ENCODE measurements around the gene PDE6D.
A peak's percentile ranks its signal among the peaks of the same experiment; 100 is the strongest.
"Not testable (repeated sequence)": the region's sequence is repeated elsewhere in the genome, so short reads cannot be mapped to it uniquely, and the experiment has no call there.

The PDE6D gene

DNA sequence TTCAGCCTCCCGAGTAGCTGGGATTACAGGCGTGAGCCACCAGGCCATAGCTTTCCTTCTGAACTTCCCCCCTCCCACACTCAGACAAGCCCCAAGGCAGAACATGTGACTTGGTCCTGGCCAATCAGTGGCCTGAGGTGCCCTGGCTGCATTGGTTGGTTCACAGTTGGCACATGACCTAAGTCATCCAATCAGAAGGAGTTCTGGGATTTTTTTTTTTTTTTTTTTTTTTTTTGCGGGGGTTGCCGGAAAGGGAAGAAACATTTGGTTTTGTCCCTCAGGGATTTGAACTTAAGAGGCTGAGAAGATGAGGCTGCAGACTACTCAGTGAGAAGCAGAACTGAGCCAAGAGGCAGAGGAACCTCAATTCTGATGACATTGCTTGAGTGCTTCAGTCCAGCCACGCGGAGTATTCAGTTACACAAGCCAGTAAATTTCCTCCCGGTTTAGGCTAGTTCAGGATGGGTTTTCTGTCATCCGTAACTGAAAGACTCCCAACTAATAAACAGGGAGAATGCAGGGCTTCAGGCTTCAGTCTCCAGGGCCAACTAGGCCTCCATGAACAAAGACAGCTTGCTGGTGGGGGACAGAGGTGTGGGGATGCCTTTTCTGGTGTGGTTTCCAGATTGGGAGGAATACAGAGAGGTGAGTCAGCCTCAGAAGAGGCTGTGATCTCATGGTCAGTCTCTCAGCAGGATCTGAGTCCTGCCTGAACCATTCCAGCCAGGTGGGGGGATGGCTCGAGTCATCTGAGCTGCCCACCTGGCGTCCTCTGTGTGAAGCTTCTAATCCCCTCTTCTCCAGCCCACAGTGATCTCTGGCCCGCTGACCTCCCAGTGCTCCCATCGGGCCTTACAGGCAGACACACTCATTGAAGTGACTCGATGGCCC is 63.6 kb downstream of the PDE6D start:
- H3K27ac ChIP-seq (ENCODE audit: low read depth, low read length, severe bottlenecking) = peak overlapping the region; percentile 85
- no peak overlapping the region for H3K4me3 ChIP-seq (ENCODE audit: extremely low read depth, insufficient read depth, low read length, poor library complexity, severe bottlenecking)
- no peaks in the 10 kb centered on the region for H3K9me3 ChIP-seq (ENCODE audit: control insufficient read depth, low read length)
- H3K4me1 ChIP-seq (ENCODE audit: control insufficient read depth, insufficient read depth, low read length, poor library complexity, severe bottlenecking) = peaks cover 30% of the 10 kb centered on the region
- 94% methylated on average over 10 to 11 of the region's 13 CpGs for whole genome bisulfite sequencing, 2 experiments (ENCODE audit: insufficient coverage in 2 of 2)
- peaks cover 9% of the 10 kb centered on the region for H3K36me3 ChIP-seq (ENCODE audit: control insufficient read depth, insufficient read depth, low read length)

DNA sequence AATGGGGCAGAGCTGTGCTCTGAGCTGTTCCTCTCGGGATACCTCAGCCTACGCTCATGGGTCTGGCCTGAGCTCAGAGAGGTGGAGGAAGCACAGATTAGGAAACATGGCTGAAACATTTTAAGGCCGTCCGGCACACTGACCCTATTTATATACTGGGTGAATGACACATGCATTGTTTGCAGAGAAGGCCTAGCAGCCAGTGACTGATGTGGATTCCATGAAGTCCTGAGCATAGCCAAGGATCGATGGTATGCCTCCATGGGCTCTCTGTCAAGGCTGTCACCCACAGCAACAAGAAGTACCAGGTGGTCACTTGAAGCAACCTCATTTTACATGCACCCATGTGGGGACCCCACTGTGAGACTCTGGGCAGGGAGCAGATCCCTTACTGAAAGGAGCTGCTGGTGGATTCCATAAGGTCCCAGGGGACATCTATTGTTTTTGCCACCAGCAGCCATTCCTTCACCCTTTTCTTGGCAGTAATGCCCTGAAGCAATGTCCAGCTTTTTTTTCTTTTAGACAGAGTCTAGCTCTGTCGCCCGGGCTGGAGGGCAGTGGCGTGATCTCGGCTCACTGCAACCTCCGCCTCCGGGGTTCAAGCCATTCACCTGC is 64.3 kb downstream of the PDE6D start:
- Histone ChIP-seq H3K27ac (ENCODE audit: low read depth, low read length, severe bottlenecking) (peak overlapping the region; percentile 85), H3K4me1 (ENCODE audit: control insufficient read depth, insufficient read depth, low read length, poor library complexity, severe bottlenecking) (peaks cover 35% of the 10 kb centered on the region)
- WGBS, 2 experiments (ENCODE audit: insufficient coverage in 2 of 2) = 88 to 94% methylated on average over 9 to 11 of the region's 11 CpGs

DNA sequence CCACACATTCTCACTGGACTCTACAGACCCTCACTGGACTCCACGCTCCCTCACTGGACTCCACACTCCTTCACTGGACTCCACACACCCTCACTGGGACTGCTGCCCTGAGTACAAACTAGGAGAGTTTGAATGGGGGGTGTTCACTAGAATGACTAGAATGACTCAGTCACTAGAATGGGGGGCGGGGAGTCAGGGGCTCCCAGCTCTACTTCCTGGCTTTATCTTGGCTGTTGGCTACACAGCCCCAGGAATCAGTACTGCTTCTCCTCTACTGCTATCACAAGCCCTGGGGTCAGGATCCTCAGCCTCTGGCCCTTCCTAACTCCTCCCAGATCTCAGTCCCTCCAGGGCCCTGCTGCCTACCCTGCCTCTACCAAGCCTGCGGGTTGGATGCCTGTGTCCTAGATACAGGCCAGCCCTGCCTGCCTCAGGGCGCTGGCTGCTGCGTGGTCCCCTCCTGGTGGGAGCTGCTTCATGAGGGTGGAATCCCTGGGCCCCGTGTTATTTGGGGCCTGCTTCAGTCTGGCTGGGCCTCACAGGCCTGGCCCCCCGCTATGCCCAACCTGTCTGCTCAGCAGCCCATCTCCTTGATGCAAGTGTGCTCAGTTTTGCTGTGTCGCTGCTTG is 65.0 kb downstream of the PDE6D start:
- Histone ChIP-seq H3K4me3 (ENCODE audit: extremely low read depth, insufficient read depth, low read length, poor library complexity, severe bottlenecking) (no peak overlapping the region), H3K27ac (ENCODE audit: low read depth, low read length, severe bottlenecking) (peak overlapping the region; percentile 85), H3K36me3 (ENCODE audit: control insufficient read depth, insufficient read depth, low read length) (peaks cover 24% of the 10 kb centered on the region), H3K4me1 (ENCODE audit: control insufficient read depth, insufficient read depth, low read length, poor library complexity, severe bottlenecking) (peaks cover 35% of the 10 kb centered on the region), H3K9me3 (ENCODE audit: control insufficient read depth, low read length) (no peaks in the 10 kb centered on the region)
- 80 to 88% methylated on average over 4 of the region's 8 CpGs for WGBS, 2 experiments (ENCODE audit: insufficient coverage in 2 of 2)

More for the DNA sequence above, 64.3 kb downstream of the PDE6D start:
- H3K9me3 ChIP-seq (ENCODE audit: control insufficient read depth, low read length) = no peaks in the 10 kb centered on the region
- no peak overlapping the region for H3K4me3 ChIP-seq (ENCODE audit: extremely low read depth, insufficient read depth, low read length, poor library complexity, severe bottlenecking)
- H3K36me3 ChIP-seq (ENCODE audit: control insufficient read depth, insufficient read depth, low read length) = peaks cover 17% of the 10 kb centered on the region

- Histone ChIP-seq H3K27ac (ENCODE audit: low read depth, low read length, severe bottlenecking) (peak overlapping the region; percentile 85), H3K4me1 (ENCODE audit: control insufficient read depth, insufficient read depth, low read length, poor library complexity, severe bottlenecking) (peaks cover 35% of the 10 kb centered on the region)
These were observed 65.6 kb downstream of the PDE6D start for GRCh38 chr2:231715499-231715837.

DNA sequence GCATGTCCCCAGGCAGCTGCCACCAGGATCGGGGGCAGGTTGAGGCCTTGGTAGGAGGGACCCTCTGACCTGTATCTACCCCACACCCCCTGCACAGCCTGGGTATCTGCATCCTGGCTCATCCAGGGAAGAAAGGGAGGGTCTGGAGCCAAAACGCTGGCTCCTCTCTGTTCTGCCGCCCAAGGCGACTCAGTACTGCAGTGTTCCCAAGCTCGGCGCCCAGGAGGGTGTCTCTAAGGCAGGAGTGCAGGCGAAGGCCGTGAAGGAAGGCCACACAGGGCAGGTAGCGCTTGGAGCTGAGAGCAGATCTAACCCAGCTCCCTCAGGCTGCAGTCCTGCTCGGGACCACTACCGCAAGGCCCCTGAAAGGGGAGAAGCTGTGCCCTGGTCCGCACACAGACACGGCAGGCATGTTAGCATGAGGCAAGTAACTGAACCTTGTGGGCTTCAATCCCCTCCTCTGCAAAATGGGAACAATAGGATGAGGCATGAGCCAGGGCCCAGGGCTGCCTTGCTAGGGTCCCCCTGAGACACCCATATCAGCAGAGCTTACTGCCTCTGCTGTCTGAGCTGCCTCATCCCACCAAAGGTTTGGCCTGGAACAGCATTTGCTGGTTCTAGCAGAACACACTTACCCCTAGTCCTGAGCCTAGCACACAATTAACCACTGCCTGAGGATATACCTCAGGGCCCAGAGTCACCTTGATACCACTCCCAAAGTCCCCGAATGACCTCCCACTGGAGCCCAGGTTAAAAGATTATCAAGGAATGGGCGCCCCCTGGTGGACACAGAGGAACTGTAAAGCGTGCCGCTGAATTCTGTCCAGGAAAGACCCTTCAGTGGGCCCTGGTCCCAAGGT is 66.2 kb downstream of the PDE6D start:
- H3K4me3 ChIP-seq (ENCODE audit: extremely low read depth, insufficient read depth, low read length, poor library complexity, severe bottlenecking) = no peak overlapping the region
- peaks cover 35% of the 10 kb centered on the region for H3K4me1 ChIP-seq (ENCODE audit: control insufficient read depth, insufficient read depth, low read length, poor library complexity, severe bottlenecking)
- peak overlapping the region; percentile 85 for H3K27ac ChIP-seq (ENCODE audit: low read depth, low read length, severe bottlenecking)
- no peaks in the 10 kb centered on the region for H3K9me3 ChIP-seq (ENCODE audit: control insufficient read depth, low read length)
- 55 to 57% methylated on average over 16 to 17 of the region's 17 CpGs for WGBS, 2 experiments (ENCODE audit: insufficient coverage in 2 of 2)
- peaks cover 33% of the 10 kb centered on the region for H3K36me3 ChIP-seq (ENCODE audit: control insufficient read depth, insufficient read depth, low read length)

More at GRCh38 chr2:231715499-231715837, 65.6 kb downstream of the PDE6D start:
- Histone ChIP-seq H3K9me3 (ENCODE audit: control insufficient read depth, low read length) (no peaks in the 10 kb centered on the region), H3K4me3 (ENCODE audit: extremely low read depth, insufficient read depth, low read length, poor library complexity, severe bottlenecking) (no peak overlapping the region), H3K36me3 (ENCODE audit: control insufficient read depth, insufficient read depth, low read length) (peaks cover 30% of the 10 kb centered on the region)
- WGBS, 2 experiments (ENCODE audit: insufficient coverage in 2 of 2) = 63 to 80% methylated on average over 4 to 5 of the region's 5 CpGs

GRCh38 chr2:231713730-231714638 is 67.1 kb downstream of the PDE6D start:
- H3K9me3 ChIP-seq (ENCODE audit: control insufficient read depth, low read length) = no peaks in the 10 kb centered on the region
- peaks cover 35% of the 10 kb centered on the region for H3K4me1 ChIP-seq (ENCODE audit: control insufficient read depth, insufficient read depth, low read length, poor library complexity, severe bottlenecking)
- H3K4me3 ChIP-seq (ENCODE audit: extremely low read depth, insufficient read depth, low read length, poor library complexity, severe bottlenecking) = no peak overlapping the region
- WGBS, 2 experiments (ENCODE audit: insufficient coverage in 2 of 2) = 40 to 53% methylated on average over 14 of the region's 15 CpGs
- H3K27ac ChIP-seq (ENCODE audit: low read depth, low read length, severe bottlenecking) = peak overlapping the region; percentile 68
- H3K36me3 ChIP-seq (ENCODE audit: control insufficient read depth, insufficient read depth, low read length) = peaks cover 39% of the 10 kb centered on the region

DNA sequence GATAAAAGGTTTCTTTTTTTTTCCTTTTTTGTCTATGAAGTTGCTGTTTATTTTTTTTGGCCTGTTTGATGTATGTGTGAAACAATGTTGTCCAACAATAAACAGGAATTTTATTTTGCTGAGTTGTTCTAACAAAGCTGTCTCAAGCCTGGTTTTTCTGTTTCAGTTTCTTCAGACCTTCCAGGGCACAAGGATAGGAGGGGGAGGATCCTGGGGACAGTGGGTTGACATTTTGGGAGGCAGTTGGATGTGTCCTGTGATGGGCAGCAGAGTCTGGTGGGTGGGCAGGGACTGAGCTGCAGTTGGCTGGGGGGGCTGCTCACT is 67.7 kb downstream of the PDE6D start:
- Histone ChIP-seq H3K4me1 (ENCODE audit: control insufficient read depth, insufficient read depth, low read length, poor library complexity, severe bottlenecking) (peaks cover 32% of the 10 kb centered on the region), H3K27ac (ENCODE audit: low read depth, low read length, severe bottlenecking) (peak overlapping the region; percentile 67)

DNA sequence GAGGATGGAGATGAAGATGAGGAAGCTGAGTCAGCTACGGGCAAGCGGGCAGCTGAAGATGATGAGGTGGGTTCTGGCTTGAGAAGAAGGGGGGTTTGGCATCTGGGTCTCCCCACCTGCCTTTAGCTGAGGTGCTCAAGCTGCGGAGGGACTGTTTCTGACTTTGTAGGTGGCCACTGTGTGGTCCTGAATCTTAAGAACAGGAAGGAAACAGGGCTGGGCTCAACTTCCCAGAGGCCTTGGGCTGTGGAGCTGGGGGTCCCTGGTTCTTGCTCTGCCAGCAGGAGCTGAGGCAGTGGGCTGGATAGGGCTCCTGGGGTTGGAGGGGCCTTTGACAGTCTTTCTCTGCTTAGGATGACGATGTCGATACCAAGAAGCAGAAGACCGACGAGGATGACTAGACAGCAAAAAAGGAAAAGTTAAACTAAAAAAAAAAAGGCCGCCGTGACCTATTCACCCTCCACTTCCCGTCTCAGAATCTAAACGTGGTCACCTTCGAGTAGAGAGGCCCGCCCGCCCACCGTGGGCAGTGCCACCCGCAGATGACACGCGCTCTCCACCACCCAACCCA is 68.5 kb downstream of the PDE6D start:
- Histone ChIP-seq H3K27ac (ENCODE audit: low read depth, low read length, severe bottlenecking) (peak overlapping the region; percentile 77), H3K36me3 (ENCODE audit: control insufficient read depth, insufficient read depth, low read length) (peaks cover 39% of the 10 kb centered on the region), H3K4me3 (ENCODE audit: extremely low read depth, insufficient read depth, low read length, poor library complexity, severe bottlenecking) (peak overlapping the region; percentile 11), H3K4me1 (ENCODE audit: control insufficient read depth, insufficient read depth, low read length, poor library complexity, severe bottlenecking) (peaks cover 32% of the 10 kb centered on the region)
- 80 to 90% methylated on average over 1 to 4 of the region's 18 CpGs for WGBS, 2 experiments (ENCODE audit: insufficient coverage in 2 of 2)
- not testable (repeated sequence) for H3K9me3 ChIP-seq (ENCODE audit: control insufficient read depth, low read length)

More for the DNA sequence above, 67.7 kb downstream of the PDE6D start:
- H3K4me3 ChIP-seq (ENCODE audit: extremely low read depth, insufficient read depth, low read length, poor library complexity, severe bottlenecking); H3K9me3 ChIP-seq (ENCODE audit: control insufficient read depth, low read length): not testable (repeated sequence)
- H3K36me3 ChIP-seq (ENCODE audit: control insufficient read depth, insufficient read depth, low read length) = peaks cover 39% of the 10 kb centered on the region

DNA sequence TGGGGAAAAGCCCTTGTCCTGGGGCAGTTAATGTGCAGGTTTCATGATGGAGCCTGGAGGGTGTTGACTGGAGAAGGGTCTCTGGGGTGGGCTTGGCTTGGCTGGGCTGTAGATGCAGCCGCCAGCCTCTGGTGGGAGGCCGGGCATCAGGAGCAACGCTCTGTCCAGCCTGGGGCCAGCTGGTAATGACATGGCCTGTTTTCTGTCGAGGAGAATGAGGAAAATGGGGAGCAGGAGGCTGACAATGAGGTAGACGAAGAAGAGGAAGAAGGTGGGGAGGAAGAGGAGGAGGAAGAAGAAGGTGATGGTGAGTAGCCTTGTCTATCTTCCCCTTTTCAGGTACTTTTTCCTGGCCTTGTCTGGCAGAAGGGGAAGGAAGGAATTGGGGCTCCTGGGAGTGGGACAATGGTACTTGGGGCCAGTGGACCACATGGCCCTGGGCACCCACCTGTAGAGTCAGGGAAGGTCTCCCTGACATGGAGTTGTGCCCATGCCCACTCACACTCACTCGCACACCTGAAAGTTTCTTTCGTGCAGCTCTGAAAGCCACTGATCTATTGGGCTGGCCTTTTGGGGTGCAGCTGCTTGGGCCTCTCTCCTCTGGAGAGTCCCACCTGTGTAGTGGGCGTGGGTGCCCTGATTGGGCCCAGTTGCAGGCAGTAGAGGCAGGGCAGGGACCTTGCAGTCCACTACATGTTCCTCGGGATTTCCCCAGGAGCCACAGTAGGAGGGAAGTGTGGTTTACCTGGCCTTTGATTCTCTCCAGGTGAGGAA is 69.2 kb downstream of the PDE6D start:
- Histone ChIP-seq H3K27ac (ENCODE audit: low read depth, low read length, severe bottlenecking) (peak overlapping the region; percentile 77), H3K9me3 (ENCODE audit: control insufficient read depth, low read length) (no peaks in the 10 kb centered on the region), H3K4me3 (ENCODE audit: extremely low read depth, insufficient read depth, low read length, poor library complexity, severe bottlenecking) (peak overlapping the region; percentile 97), H3K36me3 (ENCODE audit: control insufficient read depth, insufficient read depth, low read length) (peaks cover 39% of the 10 kb centered on the region), H3K4me1 (ENCODE audit: control insufficient read depth, insufficient read depth, low read length, poor library complexity, severe bottlenecking) (peaks cover 29% of the 10 kb centered on the region)
- WGBS, 2 experiments (ENCODE audit: insufficient coverage in 2 of 2) = 61 to 80% methylated on average over 6 to 8 of the region's 9 CpGs
